ENCODE results near the gene CTDSPL. TPM values are rescaled to one million over a fixed set of nuclear protein-coding genes. Genes with fewer than 3 reads are reported as not detected.

CTDSPL gene
- total RNA-seq, 3 donors from 2014 or later (not counting 1 experiment from before 2014, with no cell fraction given) = 0.50 to 3.4 (median 1.8) TPM

GRCh38 chr3:37892927-37893600 lies 31.4 kb downstream of the CTDSPL start:
- no peak overlapping the region for H3K4me3 ChIP-seq (ENCODE audit: low read length)
- ATAC-seq = no peak
- no peaks in the 10 kb centered on the region for H3K27me3 ChIP-seq (ENCODE audit: control insufficient read depth, insufficient read depth, low read length)
- H3K27ac ChIP-seq (ENCODE audit: low read length) = no peak overlapping the region
- Mint-ChIP-seq H3K4me3 (no peak overlapping the region), H3K27me3 (ENCODE audit: low read depth in 2 of 2) (peaks cover 5% of the 10 kb centered on the region in 2 donors), H3K27ac (no peak overlapping the region), H3K36me3 (no peaks in the 10 kb centered on the region), H3K4me1 (no peaks in the 10 kb centered on the region), H3K9me3 (no peaks in the 10 kb centered on the region)
- no peak for TF ChIP-seq CTCF (IDR thresholded peaks at IDR 0.05)
- no peak for DNase-seq
- WGBS (ENCODE audit: insufficient coverage) = 37% methylated on average over 2 of the region's 3 CpGs
- no peaks in the 10 kb centered on the region for H3K36me3 ChIP-seq (ENCODE audit: control insufficient read depth, insufficient read depth, low read length)
- H3K4me1 ChIP-seq (ENCODE audit: control insufficient read depth, insufficient read depth, low read length) = no peaks in the 10 kb centered on the region
- intact Hi-C loops (cut with micrococcal nuclease) = no loop called here
- no peaks in the 10 kb centered on the region for H3K9me3 ChIP-seq (ENCODE audit: control insufficient read depth, insufficient read depth, low read length)

GRCh38 chr3:37896827-37897226 lies 35.1 kb downstream of the CTDSPL start:
- no peak overlapping the region for H3K27ac Mint-ChIP-seq
- TF ChIP-seq CTCF (IDR thresholded peaks at IDR 0.05) = no peak
- WGBS (ENCODE audit: insufficient coverage) = 78% methylated on average over 2 of the region's 2 CpGs
- H3K4me1 Mint-ChIP-seq = no peaks in the 10 kb centered on the region
- no peak overlapping the region for H3K4me3 Mint-ChIP-seq
- Histone ChIP-seq H3K4me3 (ENCODE audit: low read length) (no peak overlapping the region), H3K9me3 (ENCODE audit: control insufficient read depth, insufficient read depth, low read length) (no peaks in the 10 kb centered on the region), H3K4me1 (ENCODE audit: control insufficient read depth, insufficient read depth, low read length) (no peaks in the 10 kb centered on the region), H3K27me3 (ENCODE audit: control insufficient read depth, insufficient read depth, low read length) (no peaks in the 10 kb centered on the region), H3K27ac (ENCODE audit: low read length) (no peak overlapping the region), H3K36me3 (ENCODE audit: control insufficient read depth, insufficient read depth, low read length) (no peaks in the 10 kb centered on the region)
- H3K36me3 Mint-ChIP-seq = no peaks in the 10 kb centered on the region
- H3K27me3 Mint-ChIP-seq (ENCODE audit: low read depth in 2 of 2) = peaks cover 5 to 7% of the 10 kb centered on the region in 2 donors
- intact Hi-C loops (cut with micrococcal nuclease) = no loop called here
- H3K9me3 Mint-ChIP-seq = no peaks in the 10 kb centered on the region
- DNase-seq (no peak), ATAC-seq (no peak)

GRCh38 chr3:37897763-37898162 lies 36.1 kb downstream of the CTDSPL start:
- H3K4me1 ChIP-seq (ENCODE audit: control insufficient read depth, insufficient read depth, low read length) = peaks cover 6% of the 10 kb centered on the region
- H3K4me3 Mint-ChIP-seq = no peak overlapping the region
- H3K36me3 Mint-ChIP-seq = no peaks in the 10 kb centered on the region
- H3K27me3 Mint-ChIP-seq (ENCODE audit: low read depth in 2 of 2) = peaks cover 5 to 7% of the 10 kb centered on the region in 2 donors
- H3K9me3 Mint-ChIP-seq = no peaks in the 10 kb centered on the region
- DNase-seq (no peak), ATAC-seq (no peak)
- H3K36me3 ChIP-seq (ENCODE audit: control insufficient read depth, insufficient read depth, low read length) = no peaks in the 10 kb centered on the region
- H3K27ac ChIP-seq (ENCODE audit: low read length) = no peak overlapping the region
- no peaks in the 10 kb centered on the region for H3K9me3 ChIP-seq (ENCODE audit: control insufficient read depth, insufficient read depth, low read length)
- no peak for TF ChIP-seq CTCF (IDR thresholded peaks at IDR 0.05)
- intact Hi-C loops (cut with micrococcal nuclease) = no loop called here
- WGBS (ENCODE audit: insufficient coverage) = 55% methylated on average over 5 of the region's 6 CpGs
- no peaks in the 10 kb centered on the region for H3K27me3 ChIP-seq (ENCODE audit: control insufficient read depth, insufficient read depth, low read length)
- peaks cover 3 to 5% of the 10 kb centered on the region in 2 donors for H3K4me1 Mint-ChIP-seq
- no peak overlapping the region for H3K4me3 ChIP-seq (ENCODE audit: low read length)
- H3K27ac Mint-ChIP-seq = no peak overlapping the region

GRCh38 chr3:37898424-37898823 lies 36.7 kb downstream of the CTDSPL start:
- 87% methylated on average over 2 of the region's 3 CpGs for WGBS (ENCODE audit: insufficient coverage)
- H3K9me3 Mint-ChIP-seq = no peaks in the 10 kb centered on the region

More at GRCh38 chr3:37898424-37898823, 36.7 kb downstream of the CTDSPL start:
- Mint-ChIP-seq H3K36me3 (no peaks in the 10 kb centered on the region), H3K27me3 (ENCODE audit: low read depth in 2 of 2) (peaks cover 5 to 11% of the 10 kb centered on the region in 2 donors), H3K4me3 (no peak overlapping the region), H3K4me1 (peaks cover 6% of the 10 kb centered on the region in 2 donors), H3K27ac (no peak overlapping the region)
- Histone ChIP-seq H3K9me3 (ENCODE audit: control insufficient read depth, insufficient read depth, low read length) (no peaks in the 10 kb centered on the region), H3K4me1 (ENCODE audit: control insufficient read depth, insufficient read depth, low read length) (peaks cover 8% of the 10 kb centered on the region), H3K27ac (ENCODE audit: low read length) (no peak overlapping the region), H3K27me3 (ENCODE audit: control insufficient read depth, insufficient read depth, low read length) (no peaks in the 10 kb centered on the region), H3K4me3 (ENCODE audit: low read length) (no peak overlapping the region), H3K36me3 (ENCODE audit: control insufficient read depth, insufficient read depth, low read length) (no peaks in the 10 kb centered on the region)
- intact Hi-C loops (cut with micrococcal nuclease) = no loop called here
- no peak for TF ChIP-seq CTCF (IDR thresholded peaks at IDR 0.05)
- no peak for DNase-seq
- ATAC-seq = no peak
